Adrenal gland (tissue), 12 donors: Measurements from ENCODE around the gene DMBX1. TPM values are rescaled to one million over a fixed set of nuclear protein-coding genes. Genes with fewer than 3 reads are reported as not detected.
A peak's percentile ranks its signal among the peaks of the same experiment; 100 is the strongest.

Experiments used
- DNase-seq, 7 donors: peaks; one replicate each; pipeline ENCODE4 v3.0.0-alpha.2; 2019 to 2020
- H3K27ac ChIP-seq, 5 donors: fragments of 200-600 bp; sonication (generic) in 4 of 5; 1 replicate in 3 of 5; 2 replicates in 2 of 5; pipeline versions ENCODE4 v1.5.1 to v1.8.0; 2016 to 2020; ENCODE audit warnings: mild to moderate bottlenecking in 1 of 5
- H3K27me3 ChIP-seq: fragments of 200-600 bp; 2 replicates; pipeline ENCODE4 v1.8.0; 2021
- H3K36me3 ChIP-seq, 2 donors: fragments of 200-600 bp; replicated peaks in 1 of 2; 1 replicate in 1 of 2; 2 replicates in 1 of 2; pipeline versions ENCODE4 v1.5.1 to v1.8.0; 2018 to 2022
- H3K4me1 ChIP-seq, 2 donors: fragments of 200-600 bp; replicated peaks in 1 of 2; 1 replicate in 1 of 2; 2 replicates in 1 of 2; pipeline versions ENCODE4 v1.5.1 to v1.8.0; 2018 to 2021
- H3K4me3 ChIP-seq, 4 donors: fragments of 200-600 bp; sonication (generic) in 3 of 4; one replicate each; pipeline ENCODE4 v1.5.1; 2016 to 2018
- H3K9me3 ChIP-seq, 3 donors: fragments of 200-600 bp; sonication (generic) in 1 of 3; replicated peaks in 1 of 3; 1 replicate in 2 of 3; 2 replicates in 1 of 3; pipeline versions ENCODE4 v1.5.1 to v1.8.0; 2016 to 2021
- POLR2A ChIP-seq, 2 donors: fragments of 450-650 bp; IDR thresholded peaks; one replicate each; pipeline ENCODE4 v1.6.1; 2017; ENCODE audit warnings: antibody characterized with exemption in 2 of 2, mild to moderate bottlenecking in 2 of 2, moderate library complexity in 1 of 2
- WGBS, 4 donors: extraction: QIAGEN DNeasy Blood & Tissue Kit in 2 of 4; methylation state at CpG; one replicate each; pipeline versions ENCODE4 v1.1.5 to v1.1.7; 2013 to 2017; 5-methylcytosine and 5-hydroxymethylcytosine counted together
- intact Hi-C, 2 donors: fragments of 100-400 bp; cut with DNase I; formaldehyde crosslinking; loops; one replicate each; pipeline versions ENCODE4 v1.14.1 to v1.15.0; 2022 to 2023
- polyA plus RNA-seq, 3 donors: library from polyadenylated mRNA; stranded (reverse); fragments of 200-250 nt in 2 of 3; fragments of 350-450 nt in 1 of 3; fragmentation: Illumina TruSeq in 1 of 3; extraction: RNeasy Lipid Tissue Mini Kit (QIAGEN cat#74804) in 1 of 3; gene quantifications; one replicate each; pipeline ENCODE4 v1.2.3, GENCODE V29; 2013 to 2014
- total RNA-seq, 9 donors: library from RNA; depleted of rRNA in 4 of 9; stranded (reverse); fragments of >200 nt in 4 of 9; fragments of 120-200 nt in 1 of 9; fragmentation: NEBNext Ultra II Directional in 1 of 9; extraction: Animal tissue kit (Norgen Biotek cat#: 25700) in 1 of 9; gene quantifications; one replicate each; pipeline versions ENCODE4 v1.1.0 to v1.2.4, GENCODE V29; 2013 to 2023
- TF ChIP-seq, protein P1 (sequence below), 6 experiments: fragments of 450-650 bp in 4 of 6; fragments of 200-600 bp in 2 of 6; sonication (generic) in 1 of 6; IDR thresholded peaks; 1 replicate in 5 of 6; 2 replicates in 1 of 6; pipeline versions ENCODE4 v1.5.1 to v1.8.0; 2016 to 2021; ENCODE audit warnings: antibody characterized with exemption in 6 of 6, mild to moderate bottlenecking in 2 of 6, moderate library complexity in 1 of 6
- donor health status: healthy with polysubstance abuse.
- donor health status: Bipolar disorder and iron deficiency.
- donor health status: DM: yes; HTN: yes; CAD: no.
- donor health status: DM: no; HTN: no; CAD: no.
- donor health status: DM: no; HTN: no; CAD: no.
- donor health status: DM: yes; HTN: yes; CAD: no.

DMBX1 gene
- total and polyA plus RNA-seq, 12 donors: 0.07 to 0.16 (median 0.14) TPM; not detected in 9

DNA sequence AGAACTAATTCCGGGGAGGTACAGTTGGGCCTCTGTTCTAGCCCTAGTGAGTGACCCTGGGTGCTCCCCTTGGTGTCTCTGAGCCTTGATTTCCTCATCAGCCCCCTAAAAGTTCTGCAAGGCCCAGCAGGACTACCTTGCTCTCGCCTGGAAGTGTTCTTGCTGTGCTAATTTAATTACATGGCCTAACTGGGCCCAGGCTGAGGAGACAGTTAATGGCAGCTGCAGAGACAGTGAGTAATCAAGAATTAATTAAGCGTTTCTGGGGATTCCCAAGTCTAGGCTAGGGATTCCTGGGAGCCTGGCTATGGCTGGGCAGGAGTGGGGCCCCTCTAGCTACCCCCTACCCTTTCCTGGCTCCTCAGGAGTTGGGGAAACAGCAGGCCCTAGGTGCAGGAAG, 24.7 kb upstream of the DMBX1 start:
- no peak overlapping the region for H3K4me3 ChIP-seq
- H3K27ac ChIP-seq: no peak overlapping the region
- TF ChIP-seq POLR2A (IDR thresholded peaks at IDR 0.05): no peak
- TF ChIP-seq, protein P1, sequence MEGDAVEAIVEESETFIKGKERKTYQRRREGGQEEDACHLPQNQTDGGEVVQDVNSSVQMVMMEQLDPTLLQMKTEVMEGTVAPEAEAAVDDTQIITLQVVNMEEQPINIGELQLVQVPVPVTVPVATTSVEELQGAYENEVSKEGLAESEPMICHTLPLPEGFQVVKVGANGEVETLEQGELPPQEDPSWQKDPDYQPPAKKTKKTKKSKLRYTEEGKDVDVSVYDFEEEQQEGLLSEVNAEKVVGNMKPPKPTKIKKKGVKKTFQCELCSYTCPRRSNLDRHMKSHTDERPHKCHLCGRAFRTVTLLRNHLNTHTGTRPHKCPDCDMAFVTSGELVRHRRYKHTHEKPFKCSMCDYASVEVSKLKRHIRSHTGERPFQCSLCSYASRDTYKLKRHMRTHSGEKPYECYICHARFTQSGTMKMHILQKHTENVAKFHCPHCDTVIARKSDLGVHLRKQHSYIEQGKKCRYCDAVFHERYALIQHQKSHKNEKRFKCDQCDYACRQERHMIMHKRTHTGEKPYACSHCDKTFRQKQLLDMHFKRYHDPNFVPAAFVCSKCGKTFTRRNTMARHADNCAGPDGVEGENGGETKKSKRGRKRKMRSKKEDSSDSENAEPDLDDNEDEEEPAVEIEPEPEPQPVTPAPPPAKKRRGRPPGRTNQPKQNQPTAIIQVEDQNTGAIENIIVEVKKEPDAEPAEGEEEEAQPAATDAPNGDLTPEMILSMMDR (IDR thresholded peaks at IDR 0.05): no peak
- peaks cover 6 to 7% of the 10 kb centered on the region in 2 donors for H3K4me1 ChIP-seq
- H3K27me3 ChIP-seq: peaks cover 5% of the 10 kb centered on the region
- H3K36me3 ChIP-seq: no peaks in the 10 kb centered on the region
- WGBS, 4 donors: 79 to 89% (median 85%) methylated on average over 2 to 3 of the region's 3 CpGs
- H3K9me3 ChIP-seq: no peaks in the 10 kb centered on the region
- intact Hi-C loops: no loop called here
- no peak for DNase-seq

DNA sequence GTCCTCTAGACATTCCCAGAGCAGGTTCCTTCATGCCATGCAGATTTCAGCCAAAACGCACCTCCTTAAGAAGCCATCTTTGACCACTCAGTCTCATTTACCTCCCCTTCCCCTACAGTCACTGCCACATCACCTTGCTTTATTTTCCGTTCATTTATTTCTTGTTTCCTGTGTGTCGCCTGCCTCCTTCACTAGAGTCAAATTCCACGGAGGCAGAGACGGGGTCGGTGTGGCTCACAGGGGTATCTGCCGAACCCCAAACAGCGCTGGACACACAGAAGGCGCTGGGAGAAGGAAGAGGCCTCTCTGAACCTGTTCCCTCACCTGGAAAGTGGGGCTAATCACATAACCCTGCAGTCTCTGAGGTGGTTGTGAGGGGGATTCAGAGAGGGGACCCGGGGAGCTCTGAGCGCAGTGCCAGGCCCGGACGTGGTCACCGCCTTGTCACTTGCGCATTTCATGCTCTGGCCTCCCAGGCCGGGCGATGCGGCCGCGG, 23.6 kb upstream of the DMBX1 start:
- intact Hi-C loops: no loop called here
- Histone ChIP-seq H3K9me3 (no peaks in the 10 kb centered on the region), H3K36me3 (no peaks in the 10 kb centered on the region), H3K27me3 (peaks cover 5% of the 10 kb centered on the region), H3K4me3 (peak overlapping the region in 2 of 4 donors; percentile 38 to 80), H3K4me1 (peaks cover 6 to 7% of the 10 kb centered on the region in 2 donors), H3K27ac (no peak overlapping the region)
- TF ChIP-seq POLR2A (IDR thresholded peaks at IDR 0.05): no peak
- TF ChIP-seq, protein P1 (IDR thresholded peaks at IDR 0.05): no peak
- no peak for DNase-seq
- 38 to 79% (median 42%) methylated on average over 9 to 20 of the region's 20 CpGs for WGBS, 4 donors

DNA sequence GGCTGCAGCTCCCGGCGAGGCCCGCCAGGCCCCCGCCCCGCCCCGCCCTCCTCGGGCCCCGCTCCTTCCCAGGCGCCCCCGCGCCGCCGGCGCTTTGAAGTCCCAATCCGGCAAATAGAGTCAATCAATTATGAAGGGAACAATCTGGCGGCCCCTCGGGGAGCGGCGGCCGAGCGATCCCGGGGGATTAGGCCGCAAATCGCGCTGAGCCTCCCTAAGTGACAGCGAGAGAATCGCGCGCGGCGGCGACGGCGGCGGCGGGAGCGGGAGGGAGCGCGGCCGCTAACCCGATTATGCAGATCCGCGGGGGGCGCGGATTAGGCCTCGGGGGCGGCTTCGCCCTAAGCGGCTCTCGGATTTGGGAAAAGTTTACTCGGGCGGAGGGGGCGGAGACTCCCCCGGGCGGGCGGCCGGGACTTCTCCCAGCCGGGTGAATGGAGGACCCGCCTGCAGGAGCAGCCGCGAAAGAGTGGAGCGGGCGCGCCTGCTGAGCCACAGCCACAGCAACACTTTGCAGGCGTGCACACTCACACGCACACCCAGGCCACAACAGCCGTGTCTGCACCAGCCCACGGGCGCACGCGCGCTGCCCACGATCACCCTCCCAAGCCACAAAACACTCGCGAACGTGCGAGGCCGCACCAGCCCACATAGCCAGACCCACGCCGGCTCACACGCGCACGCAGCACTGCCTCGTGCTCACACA, 23.0 kb upstream of the DMBX1 start:
- Histone ChIP-seq H3K4me1 (peaks cover 6 to 7% of the 10 kb centered on the region in 2 donors), H3K36me3 (no peaks in the 10 kb centered on the region), H3K9me3 (no peaks in the 10 kb centered on the region), H3K27ac (no peak overlapping the region), H3K27me3 (peaks cover 5% of the 10 kb centered on the region), H3K4me3 (peak overlapping the region in 2 of 4 donors; percentile 38 to 80)
- 1 to 6% (median 4%) methylated on average over 27 to 84 of the region's 84 CpGs; no CpG with 5 or more reads in 1 of the 4 donors for WGBS, 4 donors
- TF ChIP-seq, protein P1 (IDR thresholded peaks at IDR 0.05): no peak
- TF ChIP-seq POLR2A (IDR thresholded peaks at IDR 0.05): no peak
- intact Hi-C loops: no loop called here
- peak in 4 of 7 donors; percentile 21 to 33 (median 30) for DNase-seq

DNA sequence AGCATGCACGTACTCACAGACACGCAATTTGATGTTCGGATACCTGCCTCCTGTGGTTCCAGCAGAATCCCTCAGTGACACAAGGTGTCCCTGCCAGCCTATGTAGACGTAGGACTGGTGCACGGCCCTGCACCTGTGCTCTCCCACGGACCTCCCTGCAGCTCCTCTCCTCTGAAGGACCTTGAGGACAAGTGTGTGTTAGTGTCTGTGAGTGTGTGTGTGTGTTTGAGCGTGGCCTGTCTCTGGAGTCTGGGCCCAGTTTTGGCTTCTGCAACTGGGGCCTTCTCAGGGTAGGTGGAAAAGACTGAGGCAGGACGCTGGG, 22.5 kb upstream of the DMBX1 start:
- peak overlapping the region in 1 of 4 donors; percentile 80 for H3K4me3 ChIP-seq
- H3K4me1 ChIP-seq: peaks cover 6 to 7% of the 10 kb centered on the region in 2 donors
- no peaks in the 10 kb centered on the region for H3K36me3 ChIP-seq
- DNase-seq: no peak
- TF ChIP-seq POLR2A (IDR thresholded peaks at IDR 0.05): no peak
- TF ChIP-seq, protein P1 (IDR thresholded peaks at IDR 0.05): no peak
- no peak overlapping the region for H3K27ac ChIP-seq
- H3K27me3 ChIP-seq: peaks cover 5% of the 10 kb centered on the region
- WGBS, 4 donors: 56 to 100% (median 59%) methylated on average over 2 to 8 of the region's 8 CpGs
- intact Hi-C loops: no loop called here
- no peaks in the 10 kb centered on the region for H3K9me3 ChIP-seq
